IgD-negative memory B cell (primary cell): ENCODE results near the gene SLC7A6OS. TPM values are rescaled to one million over a fixed set of nuclear protein-coding genes. Genes with fewer than 3 reads are reported as not detected.

Experiments
- H3K27ac Mint-ChIP-seq, 3 donors: one replicate each; pipeline ENCODE4 v1.8.0; 2020 to 2022; ENCODE audit warnings: mild to moderate bottlenecking in 3 of 3, mixed read lengths in 3 of 3, moderate library complexity in 1 of 3
- H3K27me3 Mint-ChIP-seq: one replicate; pipeline ENCODE4 v1.8.0; 2021; ENCODE audit warnings: mixed read lengths
- H3K36me3 Mint-ChIP-seq: one replicate; pipeline ENCODE4 v1.8.0; 2020; ENCODE audit warnings: mild to moderate bottlenecking, mixed read lengths
- H3K4me1 Mint-ChIP-seq, 3 donors: one replicate each; pipeline ENCODE4 v1.8.0; 2020 to 2022; ENCODE audit warnings: mixed read lengths in 3 of 3, mild to moderate bottlenecking in 1 of 3
- H3K4me3 Mint-ChIP-seq, 4 donors: one replicate each; pipeline ENCODE4 v1.8.0; 2020 to 2022; ENCODE audit warnings: mild to moderate bottlenecking in 4 of 4, mixed read lengths in 4 of 4, moderate library complexity in 3 of 4
- H3K9me3 Mint-ChIP-seq, 3 donors: one replicate each; pipeline ENCODE4 v1.8.0; 2020 to 2021; ENCODE audit warnings: mixed read lengths in 3 of 3, mild to moderate bottlenecking in 1 of 3
- polyA plus RNA-seq: library from polyadenylated mRNA; unstranded; fragments of 300-500 nt; fragmentation: Illumina TruSeq; gene quantifications from one replicate; pipeline ENCODE4 v1.2.3, GENCODE V29; 2021

Gene SLC7A6OS
- polyA plus RNA-seq = 28.2 TPM

- H3K9me3 Mint-ChIP-seq = no peaks in the 10 kb centered on the region
- peak within 1 kb of the TSS; percentile 57 to 99 (median 95) for H3K27ac Mint-ChIP-seq
- H3K4me1 Mint-ChIP-seq = peaks cover 26 to 31% (median 30%) of the 10 kb centered on the region in 3 donors
- no peaks in the 10 kb centered on the region for H3K36me3 Mint-ChIP-seq
- no peaks in the 10 kb centered on the region for H3K27me3 Mint-ChIP-seq
- peak within 1 kb of the TSS; percentile 94 to 99 (median 98) for H3K4me3 Mint-ChIP-seq
Observed at GRCh38 chr16:68310774-68311511, at the start of gene SLC7A6OS, which contains the start of gene PRMT7. TSS of gene SLC7A6OS (minus strand) at chr16:68310946. CDS start at chr16:68310926, 20 bp downstream. TSS of gene PRMT7 (plus strand) at chr16:68311019. CDS start at chr16:68315980, 4,961 bp downstream.

GRCh38 chr16:68359398-68360191, 48.8 kb upstream of the SLC7A6OS start:
- H3K27me3 Mint-ChIP-seq = no peaks in the 10 kb centered on the region
- H3K4me3 Mint-ChIP-seq = no peak overlapping the region
- H3K4me1 Mint-ChIP-seq = peaks cover 9 to 14% (median 12%) of the 10 kb centered on the region in 3 donors
- peaks cover under 1% of the 10 kb centered on the region for H3K36me3 Mint-ChIP-seq
- no peaks in the 10 kb centered on the region for H3K9me3 Mint-ChIP-seq
- no peak overlapping the region for H3K27ac Mint-ChIP-seq

- Mint-ChIP-seq H3K9me3 (no peaks in the 10 kb centered on the region), H3K4me3 (no peak overlapping the region), H3K4me1 (peaks cover 9 to 12% (median 11%) of the 10 kb centered on the region in 3 donors), H3K36me3 (peaks cover 3% of the 10 kb centered on the region), H3K27me3 (no peaks in the 10 kb centered on the region), H3K27ac (no peak overlapping the region)
Observed at GRCh38 chr16:68358951-68359350, 48.2 kb upstream of the SLC7A6OS start.

GRCh38 chr16:68357923-68358322, 47.2 kb upstream of the SLC7A6OS start:
- Mint-ChIP-seq H3K27me3 (no peaks in the 10 kb centered on the region), H3K4me1 (peaks cover 8 to 12% (median 10%) of the 10 kb centered on the region in 3 donors), H3K36me3 (peaks cover 3% of the 10 kb centered on the region), H3K9me3 (no peaks in the 10 kb centered on the region), H3K27ac (no peak overlapping the region), H3K4me3 (no peak overlapping the region)

GRCh38 chr16:68357521-68357922, 46.8 kb upstream of the SLC7A6OS start:
- no peaks in the 10 kb centered on the region for H3K9me3 Mint-ChIP-seq
- peaks cover 4 to 12% (median 10%) of the 10 kb centered on the region in 3 donors for H3K4me1 Mint-ChIP-seq
- H3K36me3 Mint-ChIP-seq = peaks cover 3% of the 10 kb centered on the region
- H3K27me3 Mint-ChIP-seq = no peaks in the 10 kb centered on the region
- H3K4me3 Mint-ChIP-seq = peak overlapping the region in 1 of 4 donors; percentile 60
- no peak overlapping the region for H3K27ac Mint-ChIP-seq

- Mint-ChIP-seq H3K4me1 (peaks cover 4 to 12% (median 10%) of the 10 kb centered on the region in 3 donors), H3K9me3 (no peaks in the 10 kb centered on the region), H3K27me3 (no peaks in the 10 kb centered on the region), H3K4me3 (no peak overlapping the region), H3K36me3 (peaks cover 3% of the 10 kb centered on the region), H3K27ac (no peak overlapping the region)
Observed at GRCh38 chr16:68356919-68357286, 46.2 kb upstream of the SLC7A6OS start.

GRCh38 chr16:68356249-68356918, 45.6 kb upstream of the SLC7A6OS start:
- Mint-ChIP-seq H3K27me3 (no peaks in the 10 kb centered on the region), H3K4me3 (peak overlapping the region in 1 of 4 donors; percentile 17), H3K27ac (peak overlapping the region in 1 of 3 donors; percentile 53), H3K4me1 (peaks cover 4 to 12% (median 10%) of the 10 kb centered on the region in 3 donors), H3K9me3 (no peaks in the 10 kb centered on the region), H3K36me3 (peaks cover 3% of the 10 kb centered on the region)

GRCh38 chr16:68355447-68356248, 44.9 kb upstream of the SLC7A6OS start:
- H3K9me3 Mint-ChIP-seq = no peaks in the 10 kb centered on the region
- peaks cover 4 to 12% (median 10%) of the 10 kb centered on the region in 3 donors for H3K4me1 Mint-ChIP-seq
- peaks cover 3% of the 10 kb centered on the region for H3K36me3 Mint-ChIP-seq
- H3K27ac Mint-ChIP-seq = peak overlapping the region in 1 of 3 donors; percentile 53
- no peaks in the 10 kb centered on the region for H3K27me3 Mint-ChIP-seq
- H3K4me3 Mint-ChIP-seq = peak overlapping the region in 1 of 4 donors; percentile 22

- no peak overlapping the region for H3K27ac Mint-ChIP-seq
- no peaks in the 10 kb centered on the region for H3K27me3 Mint-ChIP-seq
- no peaks in the 10 kb centered on the region for H3K9me3 Mint-ChIP-seq
- peaks cover 3% of the 10 kb centered on the region for H3K36me3 Mint-ChIP-seq
- H3K4me3 Mint-ChIP-seq = no peak overlapping the region
- peaks cover 4 to 11% (median 10%) of the 10 kb centered on the region in 3 donors for H3K4me1 Mint-ChIP-seq
Observed at GRCh38 chr16:68354816-68355215, 44.1 kb upstream of the SLC7A6OS start.

GRCh38 chr16:68353366-68353765, 42.6 kb upstream of the SLC7A6OS start:
- peaks cover 4 to 13% (median 10%) of the 10 kb centered on the region in 3 donors for H3K4me1 Mint-ChIP-seq
- H3K4me3 Mint-ChIP-seq = no peak overlapping the region
- H3K9me3 Mint-ChIP-seq = no peaks in the 10 kb centered on the region
- H3K36me3 Mint-ChIP-seq = peaks cover 9% of the 10 kb centered on the region
- H3K27me3 Mint-ChIP-seq = no peaks in the 10 kb centered on the region
- H3K27ac Mint-ChIP-seq = peak overlapping the region in 1 of 3 donors; percentile 83

- no peaks in the 10 kb centered on the region for H3K27me3 Mint-ChIP-seq
- H3K36me3 Mint-ChIP-seq = peaks cover 11% of the 10 kb centered on the region
- no peak overlapping the region for H3K27ac Mint-ChIP-seq
- peaks cover 0 to 12% (median 10%) of the 10 kb centered on the region in 3 donors for H3K4me1 Mint-ChIP-seq
- no peak overlapping the region for H3K4me3 Mint-ChIP-seq
- no peaks in the 10 kb centered on the region for H3K9me3 Mint-ChIP-seq
Observed at GRCh38 chr16:68351991-68352431, 41.3 kb upstream of the SLC7A6OS start.

- H3K27me3 Mint-ChIP-seq = no peaks in the 10 kb centered on the region
- H3K27ac Mint-ChIP-seq = no peak overlapping the region
- H3K36me3 Mint-ChIP-seq = peaks cover 13% of the 10 kb centered on the region
- no peak overlapping the region for H3K4me3 Mint-ChIP-seq
- no peaks in the 10 kb centered on the region for H3K9me3 Mint-ChIP-seq
- peaks cover 0 to 7% (median 7%) of the 10 kb centered on the region in 3 donors for H3K4me1 Mint-ChIP-seq
Observed at GRCh38 chr16:68351463-68351862, 40.7 kb upstream of the SLC7A6OS start.

GRCh38 chr16:68350813-68351350, 40.1 kb upstream of the SLC7A6OS start:
- no peaks in the 10 kb centered on the region for H3K27me3 Mint-ChIP-seq
- H3K9me3 Mint-ChIP-seq = no peaks in the 10 kb centered on the region
- no peak overlapping the region for H3K27ac Mint-ChIP-seq
- H3K36me3 Mint-ChIP-seq = peaks cover 13% of the 10 kb centered on the region
- H3K4me1 Mint-ChIP-seq = peaks cover 0 to 7% (median 3%) of the 10 kb centered on the region in 3 donors
- H3K4me3 Mint-ChIP-seq = no peak overlapping the region
